GM12891 (cell line): ENCODE measurements around the gene OFD1.
A peak's percentile ranks its signal among the peaks of the same experiment; 100 is the strongest.

Experiments used
- DNase-seq: peaks from one replicate; pipeline ENCODE4 v3.0.0; 2011; ENCODE audit warnings: low spot score; ENCODE audit not compliant: insufficient read length
- FAIRE-seq: peaks from 2 replicates; lab custom pipeline; 2011; peaks lifted over from hg19 to GRCh38; lab: Jason Lieb, UNC
- PAX5 ChIP-seq: IDR thresholded peaks from 2 replicates; pipeline ENCODE4 v1.6.1; 2011; ENCODE audit warnings: low read length, moderate library complexity, mild to moderate bottlenecking; ENCODE audit not compliant: insufficient read depth, severe bottlenecking
- POLR2A ChIP-seq: IDR thresholded peaks from 2 replicates; pipeline ENCODE4 v1.6.1; 2011; ENCODE audit warnings: low read depth, low read length, control low read depth
- POLR2AphosphoS5 ChIP-seq: IDR thresholded peaks from 2 replicates; pipeline ENCODE4 v1.6.1; 2011; ENCODE audit warnings: low read depth, low read length, control low read depth
- POU2F2 ChIP-seq: IDR thresholded peaks from 2 replicates; pipeline ENCODE4 v1.6.1; 2011; ENCODE audit warnings: low read depth, mild to moderate bottlenecking, control low read depth, low read length, moderate library complexity
- SPI1 ChIP-seq: IDR thresholded peaks from 2 replicates; pipeline ENCODE4 v1.6.1; 2011; ENCODE audit warnings: low read depth, low read length, control low read depth
- TAF1 ChIP-seq: IDR thresholded peaks from 2 replicates; pipeline ENCODE4 v1.6.1; 2011; ENCODE audit warnings: low read depth, low read length, control low read depth

Gene OFD1

DNA sequence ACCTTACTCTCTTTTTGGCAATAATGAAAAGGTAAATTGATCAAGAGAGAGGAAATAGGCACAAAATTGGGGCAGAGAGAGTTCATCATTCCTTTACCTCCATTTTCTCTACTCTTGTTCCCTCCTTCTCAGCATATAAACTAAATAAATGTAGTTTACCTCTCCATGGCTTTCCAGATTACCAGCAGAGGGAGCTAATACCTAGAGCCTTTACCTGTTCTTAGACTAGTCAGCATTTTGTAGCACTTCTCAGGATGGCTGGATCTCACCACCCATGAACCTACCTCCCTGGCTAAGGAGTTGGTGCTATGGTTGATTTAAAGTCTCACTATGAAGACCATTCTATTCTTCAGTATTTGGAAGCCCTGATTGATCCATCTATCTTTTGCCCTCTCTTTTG lies 15.7 kb downstream of the OFD1 start:
- DNase-seq (no peak), FAIRE-seq (peak; percentile 52)
- TF ChIP-seq TAF1 (no peak), SPI1 (no peak), POU2F2 (no peak), POLR2AphosphoS5 (no peak), PAX5 (no peak), POLR2A (no peak)

DNA sequence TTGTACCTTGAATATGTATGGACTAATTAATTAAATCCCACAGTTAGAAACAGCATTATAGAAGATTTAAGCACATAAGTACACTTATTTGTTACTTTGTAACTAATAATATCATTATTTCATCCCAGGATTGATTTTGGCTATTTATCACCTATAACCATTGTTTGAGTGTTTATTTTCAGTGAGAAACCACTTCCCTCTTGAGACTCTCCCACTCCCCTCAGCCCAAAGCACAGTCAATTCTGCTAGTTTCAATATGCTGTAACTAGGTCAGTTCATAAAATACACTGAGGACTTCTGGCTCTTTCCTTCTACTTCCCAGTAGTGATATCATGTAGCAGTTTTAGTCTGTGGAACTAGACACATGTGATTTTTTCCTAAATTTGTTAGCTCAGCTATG lies 16.3 kb downstream of the OFD1 start:
- DNase-seq: no peak
- TF ChIP-seq SPI1: peak; percentile 81
- TF ChIP-seq POU2F2: no peak
- FAIRE-seq: peak; percentile 71

DNA sequence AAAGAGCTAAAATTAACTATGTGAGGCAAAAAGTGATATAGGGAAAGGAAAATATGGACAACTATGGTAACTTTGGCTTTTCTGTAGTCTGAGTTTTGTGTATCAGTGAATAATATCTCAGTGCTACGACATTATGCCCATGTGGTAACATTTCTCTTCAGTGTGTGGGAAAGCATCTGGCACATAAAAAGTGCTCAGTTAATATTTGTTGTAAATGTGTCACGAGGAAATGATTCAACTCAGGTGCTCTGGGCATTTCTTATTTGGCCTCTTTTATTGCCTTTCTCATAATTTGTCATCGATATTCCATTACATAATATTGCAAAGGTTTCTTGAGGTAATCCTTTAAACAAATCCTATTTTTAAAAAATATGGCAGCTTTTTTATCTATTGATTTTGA lies 17.6 kb downstream of the OFD1 start:
- DNase-seq (no peak), FAIRE-seq (peak; percentile 85)
- TF ChIP-seq POLR2AphosphoS5 (no peak), PAX5 (no peak), TAF1 (no peak), SPI1 (no peak), POU2F2 (no peak), POLR2A (no peak)

DNA sequence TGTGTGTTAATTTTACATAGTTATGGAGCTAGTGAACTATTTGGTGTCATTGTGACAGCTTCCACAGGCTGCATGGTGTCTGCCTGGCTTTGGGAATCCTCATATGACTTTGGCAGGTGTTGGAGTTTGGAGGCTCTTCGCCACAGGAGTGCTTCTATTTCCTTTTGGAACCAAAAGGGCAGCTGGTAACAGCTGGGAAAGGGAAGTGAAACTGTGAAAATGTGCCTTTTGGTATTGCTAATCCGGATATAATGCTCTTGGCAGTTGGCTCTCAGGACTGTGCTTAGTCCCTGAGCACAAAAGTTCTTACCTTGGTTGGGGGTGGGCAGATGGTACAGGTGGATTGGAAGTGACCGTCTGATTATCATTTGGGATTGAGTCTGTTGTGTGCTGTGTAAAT lies 18.1 kb downstream of the OFD1 start:
- TF ChIP-seq PAX5 (no peak), SPI1 (peak; percentile 96)
- FAIRE-seq (peak; percentile 98), DNase-seq (no peak)

DNA sequence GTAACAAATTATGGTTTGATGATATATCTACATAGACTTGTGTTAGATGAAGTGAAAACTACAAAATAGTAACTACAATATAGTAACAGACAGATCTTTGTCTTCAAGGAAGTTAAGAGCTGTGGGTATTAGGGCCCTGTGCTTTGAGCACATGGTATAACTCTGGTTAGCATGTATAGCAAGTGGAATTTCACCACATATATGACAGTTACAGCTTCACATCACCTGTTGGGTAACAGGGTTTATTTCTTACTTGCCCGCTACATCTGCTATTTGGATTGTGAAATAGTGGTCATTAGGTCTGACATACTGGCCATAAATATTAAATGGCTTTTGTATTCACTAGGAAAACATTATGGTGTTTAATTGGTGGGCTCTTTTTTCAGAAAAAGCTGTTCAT lies 20.2 kb downstream of the OFD1 start:
- TF ChIP-seq POLR2A (no peak), SPI1 (no peak), POLR2AphosphoS5 (no peak), POU2F2 (no peak), TAF1 (no peak), PAX5 (no peak)
- peak; percentile 35 for FAIRE-seq
- DNase-seq: no peak

DNA sequence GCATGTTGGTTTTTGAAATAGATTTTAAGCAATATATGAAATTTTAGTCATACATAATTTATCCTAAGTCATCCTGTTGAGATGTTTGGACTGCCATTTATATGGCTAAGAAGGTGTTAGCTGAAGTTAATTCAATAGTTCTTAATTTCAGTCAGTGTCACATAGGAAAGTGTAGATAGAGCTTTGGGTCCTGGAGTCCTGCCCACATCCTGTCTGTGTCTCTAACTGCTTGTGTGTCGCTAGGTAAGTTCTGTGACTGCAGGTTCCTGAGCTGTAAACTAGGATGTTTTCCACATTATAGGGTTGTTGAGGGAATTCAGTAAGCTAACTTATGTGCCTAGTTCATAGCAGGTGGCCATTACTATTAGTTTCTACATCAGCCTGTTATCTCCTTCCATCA lies 20.7 kb downstream of the OFD1 start:
- no peak for DNase-seq
- TF ChIP-seq PAX5 (no peak), SPI1 (no peak), POU2F2 (no peak), TAF1 (no peak), POLR2AphosphoS5 (no peak), POLR2A (no peak)

DNA sequence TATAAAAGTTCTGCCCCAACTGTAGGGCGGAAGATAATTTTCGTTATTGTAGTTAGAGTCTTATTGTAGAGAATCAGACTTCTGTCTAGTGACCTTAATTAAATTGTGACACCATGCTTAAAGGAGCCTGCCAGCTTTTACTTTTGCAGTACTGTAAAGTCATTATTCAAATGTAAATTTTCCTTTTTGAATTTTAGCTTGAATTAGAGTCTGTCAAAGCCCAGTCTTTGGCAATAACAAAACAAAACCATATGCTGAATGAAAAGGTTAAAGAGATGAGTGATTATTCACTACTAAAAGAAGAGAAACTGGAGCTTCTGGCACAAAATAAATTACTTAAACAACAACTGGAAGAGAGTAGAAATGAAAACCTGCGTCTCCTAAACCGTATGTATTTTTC lies 21.8 kb downstream of the OFD1 start:
- no peak for DNase-seq
- FAIRE-seq: no peak
- TF ChIP-seq PAX5 (no peak), POU2F2 (no peak), SPI1 (no peak), POLR2A (no peak), POLR2AphosphoS5 (no peak), TAF1 (no peak)

More for the DNA sequence above, 20.7 kb downstream of the OFD1 start:
- no peak for FAIRE-seq

DNA sequence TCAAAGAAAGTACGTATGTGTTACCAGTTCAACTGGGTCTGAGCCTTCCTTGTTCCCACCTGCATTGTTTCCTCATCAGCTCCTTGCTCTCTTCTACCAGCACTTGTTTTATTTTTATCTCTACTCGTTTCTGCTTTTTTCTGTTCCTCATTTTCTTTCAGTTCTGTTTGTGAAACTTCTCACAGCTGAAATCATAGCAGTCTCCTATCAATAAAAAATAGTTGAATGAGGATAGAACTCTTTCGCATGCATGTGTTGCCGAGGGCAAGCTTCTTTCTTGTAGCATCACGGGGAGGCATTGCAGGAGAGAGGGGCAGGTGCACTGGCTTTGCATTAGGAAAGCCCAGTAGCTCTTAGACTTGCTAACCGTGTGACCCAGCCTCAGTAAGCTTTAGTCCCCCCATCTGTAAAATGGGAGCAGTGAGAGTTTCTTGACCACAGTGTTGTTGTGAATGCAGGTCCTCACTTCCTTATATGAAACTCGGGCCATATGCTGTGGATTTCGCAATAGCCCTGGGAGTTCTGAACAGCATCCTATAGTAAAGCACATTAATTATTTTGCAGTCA lies 24.7 kb downstream of the OFD1 start:
- TF ChIP-seq SPI1: peak; percentile 93
- no peak for TF ChIP-seq TAF1
- DNase-seq (no peak), FAIRE-seq (peak; percentile 96)

DNA sequence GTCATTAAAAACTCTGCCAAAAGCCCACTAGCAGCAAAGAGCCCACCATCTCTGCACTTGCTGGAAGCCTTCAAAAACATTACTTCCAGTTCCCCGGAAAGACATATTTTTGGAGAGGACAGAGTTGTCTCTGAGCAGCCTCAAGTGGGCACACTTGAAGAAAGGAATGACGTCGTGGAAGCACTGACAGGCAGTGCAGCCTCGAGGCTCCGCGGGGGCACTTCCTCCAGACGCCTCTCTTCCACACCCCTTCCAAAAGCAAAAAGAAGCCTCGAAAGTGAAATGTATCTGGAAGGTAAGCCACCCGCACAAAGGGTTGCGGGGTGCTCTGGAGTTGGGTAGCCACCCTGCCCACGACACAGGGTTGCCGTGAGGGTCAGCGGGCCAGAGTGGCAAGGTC lies 25.9 kb downstream of the OFD1 start:
- FAIRE-seq: no peak
- no peak for TF ChIP-seq PAX5
- no peak for TF ChIP-seq SPI1
- no peak for TF ChIP-seq POLR2AphosphoS5
- no peak for TF ChIP-seq TAF1
- no peak for TF ChIP-seq POU2F2
- TF ChIP-seq POLR2A: no peak

DNA sequence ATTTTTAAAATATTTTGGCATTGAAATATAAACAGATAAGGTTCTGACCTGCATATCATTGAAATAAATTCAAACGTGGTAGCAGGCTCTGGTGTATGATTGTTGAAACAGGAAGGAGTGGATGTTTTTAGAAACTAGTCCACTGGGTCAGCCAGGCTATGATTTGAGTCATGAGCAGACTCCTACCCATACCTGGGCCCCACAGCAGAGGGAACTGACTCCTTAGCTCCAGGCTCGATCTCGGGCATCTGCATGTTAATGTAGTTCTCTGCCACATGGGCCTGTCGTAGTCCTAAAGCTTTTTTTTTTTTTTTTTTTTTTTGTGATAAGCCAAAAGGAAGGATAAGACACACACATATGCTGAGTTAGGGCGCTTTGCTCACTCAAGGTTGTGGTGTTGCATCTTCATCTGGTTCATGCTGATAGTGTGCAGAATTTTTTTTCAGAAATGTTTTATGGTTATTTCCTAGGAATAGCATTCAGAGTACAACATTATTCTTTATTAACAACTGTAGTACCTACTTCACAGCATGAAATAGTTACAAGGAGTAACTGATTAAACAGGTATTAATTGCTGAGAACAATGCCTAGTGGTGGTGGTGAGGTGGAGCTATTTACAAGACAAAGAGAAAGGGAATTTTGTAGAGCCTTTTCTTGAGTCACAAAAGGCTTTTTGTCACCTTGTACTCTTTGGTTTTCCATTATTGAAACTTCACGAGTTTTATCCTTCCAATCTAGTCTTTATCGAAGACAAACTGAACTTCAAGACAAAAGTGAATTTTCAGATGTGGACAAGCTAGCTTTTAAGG lies 27.3 kb downstream of the OFD1 start:
- TF ChIP-seq TAF1: no peak
- no peak for TF ChIP-seq POU2F2
- no peak for TF ChIP-seq POLR2AphosphoS5
- TF ChIP-seq POLR2A: no peak
- peak; percentile 74 for TF ChIP-seq SPI1
- TF ChIP-seq PAX5: no peak
- peak; percentile 26 for DNase-seq
- FAIRE-seq: peak; percentile 94

More for the DNA sequence above, 25.9 kb downstream of the OFD1 start:
- DNase-seq: no peak
